Activated CD8-positive, alpha-beta memory T cell treated with anti-CD3 and anti-CD28 coated beads for 36 hours (primary cell): ENCODE data around the gene SLC2A6. TPM values are rescaled to one million over a fixed set of nuclear protein-coding genes. Genes with fewer than 3 reads are reported as not detected.

Experiments used
- CTCF ChIA-PET: fragments of 350-600 bp; sonication (Branson Sonifier 250); formaldehyde crosslinking; loops from one replicate; lab custom pipeline; 2021; ENCODE audit warnings: antibody characterized with exemption; lab: Charles Lee
- POLR2A ChIA-PET: fragments of 350-600 bp; sonication (Branson Sonifier 250); formaldehyde crosslinking; loops from one replicate; lab custom pipeline; 2021; ENCODE audit warnings: antibody characterized with exemption; lab: Charles Lee
- total RNA-seq, 2 experiments: library from RNA; stranded (reverse); gene quantifications; one replicate each; pipeline ENCODE4 v1.2.3, GENCODE V29; 2021

SLC2A6 gene
- total RNA-seq, 2 experiments from 2014 or later: 14.3 to 14.4 TPM

DNA sequence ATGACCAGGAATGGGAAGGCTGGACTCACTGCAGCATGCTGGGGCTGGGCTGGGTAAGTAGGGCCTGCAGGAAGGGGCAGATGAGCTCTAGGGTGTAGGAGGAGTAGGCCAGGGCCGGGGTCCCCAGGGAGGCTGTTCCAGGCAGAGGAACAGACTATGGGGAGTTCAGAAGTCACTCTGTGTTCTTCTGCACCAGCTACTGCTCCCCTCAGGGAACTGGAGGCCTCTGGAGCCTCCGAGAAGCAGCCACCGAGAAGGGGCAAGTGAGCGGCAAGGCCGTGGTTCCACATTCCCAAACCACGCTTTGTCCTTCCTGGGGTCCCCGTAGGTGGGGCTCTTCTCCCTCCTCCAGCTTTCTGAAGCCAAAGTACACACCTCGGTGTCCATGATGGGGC lies 8.4 kb upstream of the SLC2A6 start:
- ChIA-PET POLR2A (no interaction called here), CTCF (interaction anchor here (0.6 to 2.3 kb wide), 8 partner anchors 9 to 301 kb away, joined by 3 to 17 read pairs (median 4); no protein-coding TSS in a partner anchor)

DNA sequence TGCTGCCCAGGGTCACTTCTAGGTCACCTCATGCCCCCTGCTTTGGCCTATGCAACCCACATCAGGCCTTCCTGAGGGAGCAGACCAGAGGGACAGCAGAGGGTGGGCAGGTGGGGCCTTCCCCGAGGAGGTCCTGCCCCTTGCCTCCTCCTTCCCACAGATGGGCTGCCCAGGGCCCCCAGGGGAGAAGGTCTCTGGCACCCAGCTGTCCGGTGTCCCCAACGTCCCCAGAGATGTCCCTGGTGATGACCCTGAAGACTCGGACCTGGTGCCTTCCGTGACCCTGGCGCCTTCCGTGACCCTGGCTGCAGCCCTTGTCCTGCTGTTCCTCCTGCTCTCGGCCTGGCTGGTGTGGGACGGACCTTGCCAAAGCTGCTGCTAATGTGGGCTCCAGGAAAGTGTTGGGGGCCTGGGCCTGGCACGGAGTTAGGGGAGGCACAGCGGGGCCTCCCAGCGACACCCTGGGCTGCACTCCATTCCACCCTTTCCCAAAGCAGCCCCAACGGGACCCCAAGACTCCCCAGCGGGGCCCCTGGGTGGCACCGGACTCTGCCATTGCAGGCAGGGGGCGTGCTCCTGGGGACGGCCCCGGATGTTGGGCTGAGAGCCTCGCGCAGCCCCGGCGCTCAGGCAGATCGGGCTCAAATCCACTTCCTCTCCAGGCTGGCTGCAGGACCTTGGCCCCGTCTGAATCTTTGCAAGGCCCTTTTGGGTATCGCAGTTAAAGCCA lies 6.8 kb upstream of the SLC2A6 start:
- POLR2A ChIA-PET: no interaction called here
- CTCF ChIA-PET: interaction anchor here (0.6 to 2.3 kb wide), 11 partner anchors 10 to 299 kb away, joined by 3 to 17 read pairs (median 4); partner anchors contain the start of gene CACFD1

DNA sequence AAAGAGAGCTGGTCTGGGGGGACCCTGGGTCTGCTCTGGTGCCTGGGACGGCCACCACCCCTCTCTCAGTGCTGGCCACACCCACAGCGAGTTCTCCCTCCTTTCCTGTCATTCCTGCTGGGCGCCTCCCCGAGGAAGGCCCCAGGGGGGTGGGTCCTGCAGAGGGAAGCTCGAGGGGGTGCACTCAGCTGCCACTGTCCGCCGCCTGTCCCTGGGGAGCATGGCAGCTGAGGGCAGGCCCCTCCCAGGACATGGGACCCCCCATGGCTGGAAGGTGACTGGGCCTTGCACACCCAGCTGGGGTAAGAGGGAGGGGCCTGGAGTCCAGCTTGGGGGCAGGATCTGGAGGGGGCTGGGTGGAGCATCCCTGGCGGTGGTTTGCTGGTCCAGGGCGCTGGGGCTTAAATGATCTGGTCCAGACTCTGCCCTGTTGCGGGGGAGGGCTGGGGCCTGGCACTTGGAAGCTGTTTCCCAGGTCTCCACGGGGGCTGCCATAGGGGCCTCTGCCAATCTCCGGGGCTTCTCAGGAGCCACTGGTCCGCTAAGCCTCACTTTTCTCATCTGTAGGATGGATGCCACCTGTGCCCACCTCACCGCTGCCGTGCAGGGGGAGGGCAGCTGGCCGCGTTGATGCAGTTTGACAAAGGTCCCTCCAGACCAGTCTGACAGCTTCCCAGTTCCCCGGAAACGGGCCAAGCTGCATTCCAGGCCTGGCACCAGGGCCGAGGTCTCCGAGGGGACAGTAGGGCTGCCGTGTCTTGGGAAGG lies 6.0 kb upstream of the SLC2A6 start:
- ChIA-PET CTCF (interaction anchor here (0.6 to 2.3 kb wide), 3 partner anchors 25 to 298 kb away, joined by 3 to 17 read pairs (median 3); partner anchors contain the start of gene CACFD1), POLR2A (interaction anchor here (1.0 kb wide), 1 partner anchor 68 kb away, joined by 6 read pairs; no protein-coding TSS in a partner anchor)

DNA sequence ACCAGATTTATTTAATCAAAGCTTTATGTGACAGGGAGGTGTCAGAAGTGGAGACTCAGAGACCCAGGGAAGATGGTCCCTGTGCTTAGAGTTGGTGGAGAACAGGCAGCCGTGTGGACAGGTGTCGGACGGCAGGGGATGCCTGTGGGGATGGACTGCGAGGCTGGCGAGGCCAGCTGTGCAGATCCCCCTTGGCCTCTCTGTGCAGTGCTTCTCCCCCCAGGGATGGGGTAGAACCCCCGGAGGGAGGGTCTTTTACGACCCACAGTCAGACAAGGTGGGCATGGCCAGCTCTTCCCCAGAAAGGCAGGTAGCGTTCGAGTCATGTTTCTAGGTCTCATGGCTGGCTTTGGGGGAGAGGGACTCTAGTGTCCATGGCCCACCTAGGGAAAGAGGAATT lies 4.7 kb upstream of the SLC2A6 start:
- ChIA-PET CTCF (interaction anchor here (0.6 to 1.6 kb wide), 2 partner anchors 70 to 502 kb away, joined by 3 read pairs; no protein-coding TSS in a partner anchor), POLR2A (interaction anchor here (1.0 kb wide), 1 partner anchor 67 kb away, joined by 6 read pairs; no protein-coding TSS in a partner anchor)

DNA sequence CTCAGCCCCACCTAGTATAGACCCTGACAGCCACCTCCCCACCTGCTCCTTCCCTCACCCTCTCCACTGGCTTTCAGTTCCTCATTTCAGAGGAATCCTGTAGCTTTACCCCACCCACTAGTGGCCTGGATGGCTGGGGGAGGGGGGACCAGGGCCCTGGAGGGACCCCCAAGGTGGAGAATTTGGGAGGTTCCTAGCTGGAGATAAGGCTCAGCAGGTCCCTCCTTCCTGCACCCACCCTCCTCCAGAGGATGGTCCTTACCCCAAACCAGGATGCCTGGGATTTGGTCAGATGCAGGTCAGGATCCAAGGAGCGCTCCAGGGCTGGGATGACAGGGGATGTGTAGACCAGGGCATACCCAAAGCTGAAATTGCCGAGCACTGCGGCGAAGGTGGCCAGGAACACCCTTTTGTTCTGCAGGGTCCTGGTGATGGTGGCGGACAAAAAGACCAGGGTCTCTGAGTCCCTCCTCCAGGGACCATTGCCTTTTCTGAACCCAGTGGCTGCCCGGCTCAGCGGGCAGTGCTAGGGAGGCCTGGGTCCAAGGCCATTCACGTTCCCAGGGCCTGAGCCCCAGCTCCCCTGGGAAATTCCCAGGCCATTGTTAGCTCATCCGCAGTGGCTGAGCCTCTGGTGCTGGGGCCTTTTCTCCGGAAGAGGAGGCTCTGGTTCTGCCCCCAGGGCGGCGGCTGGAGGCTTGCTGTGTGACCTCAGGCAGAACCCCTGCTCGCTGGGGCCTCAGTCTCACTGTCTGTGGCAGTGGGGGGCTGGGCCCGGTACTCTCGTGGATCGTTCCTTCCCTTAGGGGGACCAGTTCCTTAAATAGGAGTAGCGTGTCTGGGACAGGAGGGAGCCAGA lies 678 bp downstream of the SLC2A6 start:
- CTCF ChIA-PET: interaction anchor here (0.6 to 2.6 kb wide), 2 partner anchors 99 to 292 kb away, joined by 3 to 6 read pairs; no protein-coding TSS in a partner anchor

DNA sequence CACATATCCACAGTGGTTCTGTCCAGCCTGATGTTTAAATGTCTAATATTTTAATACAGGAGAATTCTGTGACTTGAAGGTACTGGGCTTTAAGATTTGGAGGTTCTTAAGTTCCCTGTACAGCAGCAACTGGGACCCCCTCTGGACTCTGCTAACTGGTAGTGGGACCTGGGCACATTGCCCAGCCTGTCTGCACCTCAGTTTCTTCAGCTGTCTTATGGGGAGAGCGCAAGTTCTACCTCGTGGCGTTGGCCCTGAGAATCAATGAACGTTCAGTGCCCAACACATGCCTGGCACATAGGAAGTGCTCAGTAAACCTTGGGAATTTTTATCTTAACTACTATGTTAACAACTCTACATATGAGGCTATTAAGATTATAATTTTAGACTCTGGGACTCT lies 1.4 kb downstream of the SLC2A6 start:
- ChIA-PET CTCF (interaction anchor here (2.6 kb wide), 1 partner anchor 292 kb away, joined by 6 read pairs; no protein-coding TSS in a partner anchor), POLR2A (no interaction called here)

More for the DNA sequence above, 678 bp downstream of the SLC2A6 start:
- POLR2A ChIA-PET: interaction anchor here (0.6 to 2.1 kb wide), 2 partner anchors 18 to 130 kb away, joined by 3 to 7 read pairs; partner anchors contain the start of genes CACFD1, MED22 and RPL7A

DNA sequence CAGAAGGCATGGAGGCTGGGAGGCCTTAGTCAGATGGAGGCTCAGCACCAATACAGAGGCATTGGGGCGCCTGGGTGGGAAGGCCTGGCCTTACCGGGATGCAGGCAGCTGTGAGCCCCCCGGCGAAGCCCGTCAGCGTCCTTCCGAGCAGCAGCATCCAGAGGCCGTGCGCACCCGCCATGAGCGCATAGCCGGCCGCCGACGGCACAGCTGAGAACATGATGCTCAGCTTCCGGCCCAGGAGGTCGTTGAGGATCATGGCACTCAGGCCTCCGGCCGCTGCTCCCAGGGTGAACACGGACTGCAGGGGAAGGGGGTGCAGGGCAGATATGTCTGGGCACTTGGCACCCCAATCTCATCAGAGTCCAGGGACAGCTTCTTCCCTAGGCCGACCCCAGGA lies 2.0 kb downstream of the SLC2A6 start:
- POLR2A ChIA-PET: no interaction called here

DNA sequence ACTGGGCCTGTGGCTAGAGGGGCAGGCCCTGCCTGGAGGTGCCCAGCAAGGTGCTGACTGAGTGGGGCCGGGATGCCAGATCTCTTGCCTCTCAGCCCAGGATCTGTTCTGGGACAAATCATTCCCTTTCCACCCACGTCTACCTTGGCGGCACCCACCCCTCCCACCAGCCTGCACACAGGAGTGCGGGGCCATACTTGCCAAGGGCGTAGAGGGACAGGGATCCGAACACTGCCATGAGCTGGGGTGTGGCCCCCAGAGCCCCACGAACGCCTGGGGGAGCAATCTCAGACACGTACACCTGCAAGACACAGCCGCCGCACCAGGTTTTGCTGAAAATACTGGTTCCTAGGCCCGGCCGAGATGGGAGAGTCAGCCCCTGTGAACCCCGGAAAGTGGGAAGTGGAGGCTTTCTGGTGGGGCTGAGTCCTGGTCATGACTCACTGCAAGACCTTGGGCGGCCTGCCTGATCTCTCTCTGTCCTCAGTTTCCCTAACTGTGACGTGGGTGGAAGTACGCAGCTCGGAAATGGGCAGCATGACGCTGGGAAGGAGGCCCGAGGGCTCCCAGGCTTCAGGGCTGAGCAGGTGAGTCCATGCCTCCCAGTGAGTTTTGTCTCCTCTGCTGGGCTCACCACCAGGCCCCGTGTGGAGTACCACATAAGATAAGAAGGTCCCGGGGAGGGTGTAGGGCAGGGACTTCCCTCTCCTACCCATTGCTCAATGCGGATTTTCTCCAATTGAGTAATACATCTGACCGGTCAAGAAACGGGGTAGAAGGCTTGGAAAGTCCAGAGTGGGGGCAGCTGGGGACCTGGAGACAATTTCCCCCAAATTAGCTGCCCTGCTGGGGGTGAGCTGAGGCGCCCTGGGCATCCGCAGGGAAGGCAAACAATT lies 2.6 kb downstream of the SLC2A6 start:
- ChIA-PET POLR2A (no interaction called here), CTCF (no interaction called here)

More for the DNA sequence above, 2.0 kb downstream of the SLC2A6 start:
- CTCF ChIA-PET: no interaction called here

DNA sequence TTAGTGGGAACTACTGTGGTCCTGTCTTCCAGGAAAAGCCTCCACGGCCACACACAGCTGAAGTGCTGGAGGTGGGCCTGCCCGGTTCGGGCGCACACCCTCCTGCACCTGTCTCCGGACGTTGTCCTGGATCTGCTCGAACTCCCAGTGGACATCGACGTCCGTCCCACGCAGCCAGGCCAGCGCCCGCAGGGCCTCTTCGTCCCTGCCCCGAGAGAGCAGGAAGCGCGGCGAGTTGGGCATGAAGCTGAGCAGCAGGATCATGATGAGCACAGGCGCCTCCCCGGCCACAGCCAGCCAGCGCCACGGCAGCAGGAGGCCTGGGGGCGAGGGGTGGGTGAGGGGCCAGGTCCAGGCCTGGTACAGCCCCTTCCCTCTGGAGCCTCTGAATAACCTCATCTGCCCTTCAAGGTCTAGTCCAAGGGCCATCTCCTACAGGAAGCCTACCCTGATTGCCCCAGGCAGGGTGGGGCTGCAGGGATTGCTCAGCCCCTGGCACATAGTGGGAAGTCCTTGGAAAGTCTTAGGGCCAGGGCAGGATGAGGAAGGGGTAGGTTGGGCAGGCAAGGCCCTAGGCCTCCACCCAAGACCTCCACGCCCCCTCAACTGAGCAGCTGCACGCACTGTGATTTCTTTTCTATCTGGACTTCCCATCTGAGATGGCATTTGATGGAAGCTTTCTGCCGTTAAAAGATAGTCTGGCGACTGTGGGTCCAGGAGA lies 3.4 kb downstream of the SLC2A6 start:
- CTCF ChIA-PET: interaction anchor here (1.4 kb wide), 1 partner anchor 289 kb away, joined by 3 read pairs; no protein-coding TSS in a partner anchor
- POLR2A ChIA-PET: no interaction called here

DNA sequence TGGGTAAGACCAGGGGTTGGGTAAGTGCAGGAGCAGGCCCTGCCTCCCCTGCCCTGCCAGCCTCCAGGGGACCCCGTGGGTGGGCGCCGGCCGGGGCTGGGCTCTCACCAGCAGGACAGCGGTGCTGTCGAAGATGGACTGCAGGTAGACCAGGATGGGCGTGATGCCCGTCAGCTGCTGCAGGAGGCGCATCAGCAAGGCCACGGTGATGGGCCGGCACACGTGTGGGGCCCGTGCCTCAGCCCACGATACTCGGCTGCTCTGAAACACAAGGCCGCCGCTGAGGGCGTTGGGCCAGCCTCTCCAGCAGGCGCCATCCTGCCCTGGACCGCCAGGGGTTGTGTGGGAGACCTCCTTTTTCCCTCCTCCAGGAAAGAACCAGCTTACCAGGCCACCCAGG lies 4.0 kb downstream of the SLC2A6 start:
- POLR2A ChIA-PET: no interaction called here

DNA sequence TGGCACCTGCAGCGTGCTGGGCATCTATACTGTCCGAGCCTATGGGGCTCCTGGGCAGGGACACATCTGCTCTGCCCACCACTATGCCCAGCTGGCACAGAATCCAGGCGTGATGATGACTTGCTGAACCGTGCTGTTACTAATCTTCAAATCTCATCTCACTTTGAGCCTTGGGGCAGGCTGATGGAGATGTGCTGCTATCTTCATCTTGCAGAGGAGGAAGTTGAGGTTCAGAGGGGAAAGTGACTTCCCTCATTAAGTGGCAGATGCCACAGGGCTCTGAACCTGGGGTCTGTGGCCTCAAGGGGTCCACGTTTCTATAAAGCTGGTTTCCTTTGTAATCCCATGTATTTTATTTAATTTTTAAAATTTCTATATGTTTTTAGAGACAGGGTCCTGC lies 4.7 kb downstream of the SLC2A6 start:
- ChIA-PET CTCF (interaction anchor here (1.4 kb wide), 1 partner anchor 288 kb away, joined by 3 read pairs; no protein-coding TSS in a partner anchor), POLR2A (no interaction called here)

More for the DNA sequence above, 4.0 kb downstream of the SLC2A6 start:
- CTCF ChIA-PET: interaction anchor here (1.4 kb wide), 1 partner anchor 288 kb away, joined by 3 read pairs; no protein-coding TSS in a partner anchor

DNA sequence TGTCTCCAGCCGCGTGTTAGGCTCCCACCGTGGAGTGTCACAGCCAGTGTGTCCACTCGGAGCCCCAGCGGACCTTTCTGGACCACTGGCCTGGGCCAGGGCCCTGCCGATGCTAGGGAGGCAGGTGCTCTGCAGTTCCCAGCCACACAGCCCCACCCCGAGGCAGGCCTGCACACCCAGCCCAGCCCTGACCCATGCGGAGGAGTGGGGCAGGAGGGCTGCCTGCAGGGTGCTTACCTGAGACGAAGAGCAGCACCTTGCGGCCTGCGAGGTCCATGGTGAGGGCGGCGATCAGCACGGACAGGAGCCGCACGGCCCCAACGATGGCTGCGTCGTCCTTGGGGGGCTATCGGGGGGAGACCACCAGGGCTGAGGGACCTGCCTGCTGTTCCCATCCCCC lies 5.2 kb downstream of the SLC2A6 start:
- ChIA-PET POLR2A (no interaction called here), CTCF (no interaction called here)

DNA sequence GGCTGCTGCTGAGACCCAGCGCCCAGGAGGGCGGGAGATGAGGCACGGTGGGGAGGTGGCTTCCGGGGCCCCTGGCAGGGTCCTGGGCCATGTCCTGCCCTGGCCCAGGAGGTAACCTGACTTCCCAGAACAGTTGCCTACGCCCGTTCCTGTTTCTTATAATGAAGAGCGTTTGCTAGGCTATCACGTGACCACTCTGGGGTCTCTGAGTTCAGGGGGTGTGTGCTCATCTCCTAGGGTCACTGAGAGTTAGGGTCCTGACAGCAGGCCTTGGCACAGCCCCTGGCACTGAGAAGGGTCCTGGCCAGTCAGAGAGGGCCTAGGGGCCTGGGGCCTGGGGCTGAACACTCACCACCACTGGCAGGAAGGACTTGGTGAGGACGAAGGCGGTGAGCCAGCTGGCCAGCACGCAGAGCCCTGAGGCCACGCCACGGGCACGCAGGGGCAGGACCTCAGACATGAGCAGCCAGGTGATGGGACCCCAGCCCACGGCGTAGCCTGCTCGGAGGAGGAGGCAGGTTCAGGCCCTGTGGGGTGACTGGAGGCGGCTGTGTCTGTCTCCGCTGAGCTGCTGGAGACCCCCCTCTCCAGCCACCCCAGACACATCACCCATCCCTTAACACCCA lies 6.0 kb downstream of the SLC2A6 start:
- POLR2A ChIA-PET: interaction anchor here (0.7 kb wide), 1 partner anchor 349 kb away, joined by 5 read pairs; no protein-coding TSS in a partner anchor
- CTCF ChIA-PET: no interaction called here

DNA sequence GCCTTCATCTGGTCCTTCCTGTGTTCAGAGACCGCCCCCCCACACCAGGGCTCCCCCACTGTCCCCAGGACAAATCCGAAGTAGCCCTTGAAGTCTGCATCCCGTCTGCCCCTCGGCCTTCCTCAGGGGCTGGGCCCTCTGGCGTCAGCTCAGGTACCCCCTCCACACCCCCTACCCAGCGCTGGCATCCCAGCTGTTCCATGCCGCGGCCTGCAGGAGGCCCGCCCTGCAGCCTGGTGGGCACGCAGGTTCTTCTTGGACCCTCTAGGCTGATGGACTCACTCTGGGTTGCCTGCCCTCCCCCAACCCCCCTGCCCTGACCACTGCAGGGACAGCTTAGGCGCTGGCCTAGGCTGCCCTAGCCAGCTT lies 6.6 kb downstream of the SLC2A6 start:
- ChIA-PET CTCF (no interaction called here), POLR2A (interaction anchor here (0.7 kb wide), 1 partner anchor 349 kb away, joined by 5 read pairs; no protein-coding TSS in a partner anchor)

DNA sequence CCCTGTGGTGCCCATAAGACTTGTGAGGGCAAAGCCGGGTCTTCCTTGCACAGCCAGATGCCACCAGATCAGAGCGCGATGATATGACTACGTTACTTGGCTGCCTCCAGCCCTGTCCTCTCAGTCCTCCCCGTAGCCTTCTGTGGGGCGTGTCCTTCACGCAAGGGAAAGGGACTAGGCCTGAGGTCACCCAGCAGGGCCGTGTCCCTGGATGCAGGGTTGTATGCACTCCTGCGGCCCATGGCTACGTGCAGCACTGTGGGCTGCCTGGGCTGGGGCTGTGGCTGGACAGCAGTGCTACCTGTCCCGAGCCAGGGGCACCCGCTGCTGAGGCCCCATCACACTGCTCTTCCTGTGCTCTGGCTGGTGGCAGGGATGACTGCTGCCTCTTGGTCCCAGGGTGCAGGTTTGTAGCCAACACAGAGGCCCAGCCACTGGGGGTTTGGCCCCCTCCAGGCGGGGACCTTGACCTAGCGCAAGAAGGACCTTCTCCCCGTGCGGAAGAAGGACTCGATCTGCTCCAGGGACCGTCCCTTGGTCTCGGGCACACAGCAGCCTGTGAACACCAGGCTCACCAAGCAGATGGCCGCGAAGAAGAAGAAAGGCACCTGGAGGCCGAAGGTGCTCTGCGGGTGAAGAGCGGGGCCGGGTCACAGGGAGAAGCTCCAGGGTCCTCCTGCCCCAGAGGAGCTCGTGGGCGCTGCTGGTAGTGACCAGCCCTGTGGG lies 7.2 kb downstream of the SLC2A6 start:
- POLR2A ChIA-PET: interaction anchor here (0.7 kb wide), 3 partner anchors 134 to 350 kb away, joined by 3 to 12 read pairs (median 5); no protein-coding TSS in a partner anchor
- CTCF ChIA-PET: no interaction called here

DNA sequence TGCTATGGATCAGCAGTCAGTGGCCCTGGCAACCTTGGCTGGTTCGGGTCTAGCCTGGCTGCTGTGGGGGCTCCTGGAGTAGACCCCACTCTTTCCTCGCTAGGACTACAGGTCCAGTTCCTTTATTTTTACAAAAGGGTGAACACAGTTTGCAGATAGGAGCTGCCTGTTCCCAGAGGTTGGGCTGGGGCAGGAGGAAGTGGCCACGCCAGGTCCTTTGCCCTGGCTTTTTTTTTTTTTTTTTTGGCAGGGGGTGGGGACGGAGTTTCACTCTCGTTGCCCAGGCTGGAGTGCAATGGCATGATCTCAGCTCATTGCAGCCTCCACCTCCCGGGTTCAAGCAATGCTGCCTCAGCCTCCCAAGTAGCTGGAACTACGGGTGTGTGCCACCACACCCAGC lies 7.9 kb downstream of the SLC2A6 start:
- POLR2A ChIA-PET: interaction anchor here (0.7 kb wide), 2 partner anchors 133 to 284 kb away, joined by 3 to 12 read pairs; no protein-coding TSS in a partner anchor
- CTCF ChIA-PET: interaction anchor here (0.6 kb wide), 1 partner anchor 1169 kb away, joined by 3 read pairs; no protein-coding TSS in a partner anchor
